Testis (tissue), 5 donors: ENCODE data around the gene SVEP1. TPM values are rescaled to one million over a fixed set of nuclear protein-coding genes. Genes with fewer than 3 reads are reported as not detected.

Experiments
- DNase-seq: peaks from one replicate; pipeline ENCODE4 v3.0.0-alpha.2; 2019
- H3K27ac ChIP-seq, 2 donors: fragments of 200-600 bp; sonication (generic); one replicate each; pipeline ENCODE4 v1.5.1; 2019
- H3K27me3 ChIP-seq: fragments of 200-600 bp; sonication (generic); one replicate; pipeline ENCODE4 v1.5.1; 2019
- H3K36me3 ChIP-seq: fragments of 200-600 bp; sonication (generic); one replicate; pipeline ENCODE4 v1.5.1; 2017; ENCODE audit warnings: low read depth; ENCODE audit errors: missing control alignments
- H3K4me1 ChIP-seq: fragments of 200-600 bp; sonication (generic); one replicate; pipeline ENCODE4 v1.5.1; 2019
- H3K4me3 ChIP-seq, 2 donors: fragments of 200-600 bp; sonication (generic); one replicate each; pipeline ENCODE4 v1.5.1; 2017 to 2019
- H3K9me3 ChIP-seq: fragments of 200-600 bp; sonication (generic); one replicate; pipeline ENCODE4 v1.5.1; 2017
- CTCF ChIP-seq, 3 experiments: fragments of 450-650 bp in 2 of 3; fragments of 200-600 bp in 1 of 3; sonication (generic) in 1 of 3; IDR thresholded peaks; one replicate each; pipeline ENCODE4 v1.5.1; 2016 to 2019; ENCODE audit warnings: antibody characterized with exemption in 3 of 3, mild to moderate bottlenecking in 2 of 3, moderate library complexity in 1 of 3
- POLR2A ChIP-seq: fragments of 450-650 bp; IDR thresholded peaks from one replicate; pipeline ENCODE4 v1.6.1; 2017; ENCODE audit warnings: antibody characterized with exemption, mild to moderate bottlenecking, moderate library complexity
- WGBS, 2 donors: methylation state at CpG; one replicate each; pipeline ENCODE4 v1.1.5; 2018; 5-methylcytosine and 5-hydroxymethylcytosine counted together
- intact Hi-C: fragments of 100-400 bp; cut with DNase I; formaldehyde crosslinking; loops from one replicate; pipeline ENCODE4 v1.15.1; 2023; ENCODE audit warnings: low total_unique reads
- long read RNA-seq, 2 donors: transcript quantifications; one replicate each; lab custom pipeline, GENCODE V29; 2026
- polyA plus RNA-seq: library from polyadenylated mRNA; stranded (reverse); fragments of 350-450 nt; fragmentation: Illumina TruSeq; extraction: RNeasy Lipid Tissue Mini Kit (QIAGEN cat#74804); gene quantifications from one replicate; pipeline ENCODE4 v1.2.3, GENCODE V29; 2014; ENCODE audit warnings: low read depth, low replicate concordance; ENCODE audit not compliant: insufficient read depth
- total RNA-seq, 2 donors: library from RNA; depleted of rRNA; stranded (reverse); fragments of >200 nt; gene quantifications; one replicate each; pipeline ENCODE4 v1.2.3, GENCODE V29; 2016

SVEP1 gene
- 1 to 10 TPM; 4.6 to 6.9 TPM for total RNA-seq
- polyA plus RNA-seq = 7.9 TPM
- long read RNA-seq, donor 1 = 0 reads
- long read RNA-seq, donor 2 = 0 reads

DNA sequence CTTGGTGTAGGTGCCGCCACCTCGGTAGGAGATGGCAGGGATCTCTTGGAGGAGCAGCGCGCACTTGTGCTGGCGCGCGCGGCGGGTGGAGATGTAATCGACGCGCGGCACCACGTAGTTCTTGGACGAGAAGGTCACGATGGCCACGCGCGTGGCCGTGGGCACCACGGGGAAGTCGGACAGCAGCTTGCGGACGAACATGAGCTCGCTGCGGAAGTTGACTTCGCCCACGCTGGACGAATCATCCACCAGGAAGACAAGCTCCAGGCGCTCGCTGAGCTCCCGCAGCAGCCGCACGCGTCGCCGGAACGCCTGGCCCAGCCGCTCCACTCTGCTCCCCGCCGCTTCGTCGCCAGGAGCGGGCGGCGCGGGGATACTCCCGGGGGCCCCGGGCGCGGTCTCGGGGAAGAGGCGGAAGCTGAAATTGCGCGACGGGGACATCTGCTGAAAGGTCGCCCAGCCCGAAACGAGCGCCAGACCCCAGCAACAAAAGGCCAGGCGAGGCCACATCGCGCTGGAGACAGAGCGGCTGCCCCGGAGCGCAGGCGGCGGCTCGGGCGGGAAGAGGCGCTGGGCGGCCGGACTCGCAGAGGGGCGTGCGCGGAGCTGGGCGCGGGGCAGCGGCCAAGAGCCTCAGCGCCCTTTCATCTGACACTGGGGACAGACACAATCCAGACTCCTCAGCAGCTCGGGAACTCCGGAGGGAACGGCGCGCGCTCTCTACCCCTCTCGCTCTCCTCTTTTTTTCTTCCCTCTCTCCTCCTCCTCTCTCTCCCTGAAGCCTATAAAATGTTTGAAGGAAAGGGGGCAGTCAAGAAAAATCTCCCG is at the start of gene SVEP1:
Gene SVEP1, minus strand, starts transcription at position 708 of the 828 bp plus-strand sequence. Its CDS starts 198 bp downstream, at position 510.
- H3K27me3 ChIP-seq = no peaks in the 10 kb centered on the region
- H3K36me3 ChIP-seq = no peaks in the 10 kb centered on the region
- TF ChIP-seq POLR2A (no peak), CTCF (IDR thresholded peaks at IDR 0.05) (no peak)
- DNase-seq = peak; percentile 57
- no peaks in the 10 kb centered on the region for H3K4me1 ChIP-seq
- H3K9me3 ChIP-seq = no peaks in the 10 kb centered on the region
- intact Hi-C loops = no loop called here
- 0% methylated on average over 11 to 89 of the region's 89 CpGs for WGBS, 2 donors
- H3K27ac ChIP-seq = peak within 1 kb of the TSS in 1 of 2 donors; percentile 71
- peak within 1 kb of the TSS; percentile 54 to 57 for H3K4me3 ChIP-seq

DNA sequence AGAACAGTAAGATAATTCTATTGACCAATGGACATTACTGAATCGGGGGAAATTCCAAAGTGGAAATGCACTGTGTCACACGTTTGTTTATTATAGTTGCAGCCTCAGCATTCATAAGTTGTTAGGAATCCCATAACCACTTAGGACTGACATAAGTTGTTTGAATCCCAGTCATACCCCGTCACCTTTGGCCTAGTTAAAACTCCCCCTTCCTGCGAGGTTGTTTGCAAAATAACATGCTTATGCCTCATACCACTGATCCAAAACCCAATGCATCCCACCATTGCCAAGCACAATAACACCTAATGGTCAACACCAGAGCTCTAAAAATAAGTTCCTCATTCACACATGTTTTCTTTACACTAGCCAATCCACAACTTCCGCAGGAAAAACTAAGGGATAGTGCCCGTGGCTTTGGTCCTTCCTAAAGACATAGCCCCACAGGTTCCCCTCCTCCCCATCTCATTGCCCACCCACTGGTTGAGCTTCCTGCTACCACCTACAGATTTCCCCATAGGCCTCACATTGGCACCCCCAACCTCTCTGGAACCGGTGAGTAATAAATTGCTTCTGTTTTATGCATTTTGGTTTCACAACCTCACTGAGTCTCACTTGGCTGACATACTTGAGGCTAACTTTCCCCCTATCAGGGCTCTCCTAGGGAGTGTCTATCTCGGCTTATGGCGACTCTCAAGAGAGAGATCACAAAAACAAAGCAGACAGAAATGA is 46.7 kb upstream of the SVEP1 start:
- no peaks in the 10 kb centered on the region for H3K4me1 ChIP-seq
- no peak for DNase-seq
- H3K9me3 ChIP-seq = no peaks in the 10 kb centered on the region
- no peak overlapping the region for H3K27ac ChIP-seq
- H3K27me3 ChIP-seq = no peaks in the 10 kb centered on the region
- intact Hi-C loops = no loop called here
- TF ChIP-seq CTCF (IDR thresholded peaks at IDR 0.05) = no peak
- TF ChIP-seq POLR2A = no peak
- 69 to 77% methylated on average over 9 of the region's 9 CpGs for WGBS, 2 donors
- H3K4me3 ChIP-seq = no peak overlapping the region
- no peaks in the 10 kb centered on the region for H3K36me3 ChIP-seq

GRCh38 chr9:110623462-110624025 is 44.0 kb upstream of the SVEP1 start:
- no peak for TF ChIP-seq POLR2A
- TF ChIP-seq CTCF (IDR thresholded peaks at IDR 0.05) = peak; percentile 56 to 69 (median 61)
- Histone ChIP-seq H3K9me3 (no peaks in the 10 kb centered on the region), H3K27me3 (no peaks in the 10 kb centered on the region), H3K27ac (no peak overlapping the region), H3K36me3 (no peaks in the 10 kb centered on the region), H3K4me3 (no peak overlapping the region), H3K4me1 (no peaks in the 10 kb centered on the region)
- 35 to 36% methylated on average over 3 of the region's 3 CpGs for WGBS, 2 donors
- peak; percentile 60 for DNase-seq
- intact Hi-C loops = no loop called here

- H3K4me3 ChIP-seq = no peak overlapping the region
- H3K27ac ChIP-seq = no peak overlapping the region
- H3K36me3 ChIP-seq = no peaks in the 10 kb centered on the region
- intact Hi-C loops = no loop called here
- no peaks in the 10 kb centered on the region for H3K9me3 ChIP-seq
- no peak for DNase-seq
- H3K4me1 ChIP-seq = no peaks in the 10 kb centered on the region
- TF ChIP-seq POLR2A (no peak), CTCF (IDR thresholded peaks at IDR 0.05) (no peak)
- H3K27me3 ChIP-seq = no peaks in the 10 kb centered on the region
- 79 to 95% methylated on average over 2 of the region's 2 CpGs for WGBS, 2 donors
Observed at GRCh38 chr9:110622368-110622767, 42.8 kb upstream of the SVEP1 start.
